IMR-90 (cell line): ENCODE measurements around the gene WDTC1. TPM values are rescaled to one million over a fixed set of nuclear protein-coding genes. Genes with fewer than 3 reads are reported as not detected.

ENCODE experiments used
- ATAC-seq: fragments of 200-7000 bp; cut with Tn5 transposase; 2 replicates; pipeline ENCODE4 v1.9.1; 2020; ENCODE audit warnings: low read depth, mild to moderate bottlenecking, moderate library complexity
- BruUV-seq: library from RNA; stranded (reverse); fragments of 400-500 nt; replicated peaks from 2 replicates; lab custom pipeline; 2021; lab: Mats Ljungman, UMichigan
- CTCF ChIA-PET: fragments of 300-600 bp; formaldehyde crosslinking; extraction: SDS; loops from one replicate; lab custom pipeline; 2021; ENCODE audit warnings: antibody characterized with exemption; lab: Yijun Ruan, JAX
- POLR2A ChIA-PET: fragments of 300-600 bp; sonication (Branson Sonifier 250); formaldehyde crosslinking; loops from one replicate; lab custom pipeline; 2022; ENCODE audit warnings: antibody characterized with exemption; ENCODE audit not compliant: unreplicated experiment; lab: Charles Lee
- DNase-seq: peaks from one replicate; pipeline ENCODE4 v3.0.0; 2013
- H2AFZ ChIP-seq: replicated peaks from 2 replicates; pipeline ENCODE3; 2013; ENCODE audit warnings: low read length, mild to moderate bottlenecking; ENCODE audit not compliant: poor library complexity
- H2AK5ac ChIP-seq: 2 replicates; pipeline ENCODE4 v1.6.1; 2013; ENCODE audit warnings: low read depth, low read length, inconsistent platforms
- H2AK9ac ChIP-seq: replicated peaks from 2 replicates; pipeline ENCODE3; 2013; ENCODE audit warnings: mild to moderate bottlenecking, low read depth, low read length, moderate library complexity; ENCODE audit not compliant: poor library complexity
- H2BK120ac ChIP-seq: 2 replicates; pipeline ENCODE4 v1.6.1; 2013; ENCODE audit warnings: low read depth, low read length, inconsistent platforms
- H2BK15ac ChIP-seq: 3 replicates; pipeline ENCODE4 v1.6.1; 2013; ENCODE audit warnings: low read depth, low read length, inconsistent platforms
- H2BK20ac ChIP-seq: 2 replicates; pipeline ENCODE4 v1.6.1; 2013; ENCODE audit warnings: low read depth, mild to moderate bottlenecking, inconsistent platforms, low read length, moderate library complexity
- H2BK5ac ChIP-seq: 2 replicates; pipeline ENCODE4 v1.6.1; 2013; ENCODE audit warnings: mild to moderate bottlenecking, low read depth, low read length, inconsistent platforms; ENCODE audit not compliant: poor library complexity, severe bottlenecking
- H3K14ac ChIP-seq: replicated peaks from 2 replicates; pipeline ENCODE4 v1.6.1; 2013; ENCODE audit warnings: low read depth, low read length, inconsistent platforms
- H3K18ac ChIP-seq: 2 replicates; pipeline ENCODE4 v1.6.1; 2013; ENCODE audit warnings: low read depth, low read length, control low read depth
- H3K23ac ChIP-seq: 2 replicates; pipeline ENCODE4 v1.6.1; 2013; ENCODE audit warnings: low read depth, low read length, inconsistent platforms
- H3K27ac ChIP-seq: 2 replicates; pipeline ENCODE4 v1.5.1; 2013; ENCODE audit warnings: mild to moderate bottlenecking, control low read depth, low read length; ENCODE audit not compliant: insufficient read depth
- H3K27me3 ChIP-seq: 2 replicates; pipeline ENCODE4 v1.6.1; 2013; ENCODE audit warnings: low read length; ENCODE audit not compliant: control insufficient read depth, insufficient read depth
- H3K36me3 ChIP-seq: 2 replicates; pipeline ENCODE4 v1.6.1; 2013; ENCODE audit warnings: low read length, mixed read lengths; ENCODE audit not compliant: control insufficient read depth, insufficient read depth
- H3K4ac ChIP-seq: 2 replicates; pipeline ENCODE4 v1.6.1; 2013; ENCODE audit warnings: low read depth, low read length, inconsistent platforms
- H3K4me1 ChIP-seq: 2 replicates; pipeline ENCODE4 v1.6.1; 2013; ENCODE audit warnings: low read length, mixed read lengths; ENCODE audit not compliant: control insufficient read depth, insufficient read depth
- H3K4me2 ChIP-seq: 2 replicates; pipeline ENCODE4 v1.6.1; 2013; ENCODE audit warnings: low read depth, mild to moderate bottlenecking, control low read depth, low read length, moderate library complexity
- H3K4me3 ChIP-seq: 2 replicates; pipeline ENCODE4 v1.5.1; 2013; ENCODE audit warnings: low read depth, mild to moderate bottlenecking, control low read depth, low read length, moderate library complexity; ENCODE audit not compliant: insufficient read depth
- H3K56ac ChIP-seq: 2 replicates; pipeline ENCODE4 v1.6.1; 2013; ENCODE audit warnings: low read length, inconsistent platforms; ENCODE audit not compliant: insufficient read depth; ENCODE audit errors: extremely low read depth
- H3K79me1 ChIP-seq, 2 experiments: 2 replicates each; pipeline ENCODE4 v1.6.1; 2013; ENCODE audit warnings: low read length in 2 of 2, inconsistent platforms in 1 of 2, low read depth in 1 of 2
- H3K9ac ChIP-seq: 2 replicates; pipeline ENCODE4 v1.6.1; 2013; ENCODE audit warnings: low read depth, low read length, control low read depth
- H3K9me1 ChIP-seq: 2 replicates; pipeline ENCODE4 v1.6.1; 2013; ENCODE audit warnings: low read length, inconsistent platforms; ENCODE audit not compliant: insufficient read depth
- H3K9me3 ChIP-seq: 2 replicates; pipeline ENCODE4 v1.6.1; 2013; ENCODE audit warnings: low read length; ENCODE audit not compliant: control insufficient read depth, insufficient read depth
- H4K20me1 ChIP-seq: 2 replicates; pipeline ENCODE4 v1.6.1; 2013; ENCODE audit warnings: low read length, inconsistent platforms; ENCODE audit not compliant: insufficient read depth
- H4K5ac ChIP-seq: 2 replicates; pipeline ENCODE4 v1.6.1; 2013; ENCODE audit warnings: mild to moderate bottlenecking, low read depth, low read length, control low read depth
- H4K8ac ChIP-seq, 2 experiments: 2 replicates each; pipeline ENCODE4 v1.6.1; 2013; ENCODE audit warnings: low read depth in 2 of 2, low read length in 2 of 2, control low read depth in 1 of 2, inconsistent platforms in 1 of 2
- H4K91ac ChIP-seq: 2 replicates; pipeline ENCODE4 v1.6.1; 2013; ENCODE audit warnings: low read depth, low read length, inconsistent platforms; ENCODE audit not compliant: insufficient read depth
- BHLHE40 ChIP-seq: fragments of 150-350 bp; IDR thresholded peaks from 2 replicates; pipeline ENCODE4 v1.6.1; 2016; ENCODE audit warnings: mild to moderate bottlenecking, low read depth, low read length
- CTCF ChIP-seq: conservative IDR thresholded peaks from 2 replicates; pipeline ENCODE4 v1.5.1; 2012; ENCODE audit warnings: mild to moderate bottlenecking, low read depth, low read length, improper control_type of control experiment
- WGBS, 2 experiments: methylation state at CpG; one replicate each; pipeline versions ENCODE4 v1.1.5 to v1.1.7; 2013; ENCODE audit warnings: missing lambda C conversion rate in 2 of 2; ENCODE audit not compliant: insufficient read length in 1 of 2; ENCODE audit errors: extremely low coverage in 2 of 2; 5-methylcytosine and 5-hydroxymethylcytosine counted together
- dilution Hi-C: fragments of 300-500 bp; cut with HindIII; formaldehyde crosslinking; loops from one replicate; pipeline ENCODE4 v1.14.3; 2018; ENCODE audit warnings: low sequenced_read_pairs; ENCODE audit not compliant: unreplicated experiment
- in situ Hi-C: fragments of 300-500 bp; cut with MboI; formaldehyde crosslinking; loops from 3 replicates; pipeline ENCODE4 v1.14.3; 2019; ENCODE audit warnings: low sequenced_read_pairs, inconsistent platforms, mixed read lengths
- intact Hi-C: fragments of 100-400 bp; cut with micrococcal nuclease; formaldehyde crosslinking; loops from 2 replicates; pipeline ENCODE4 v1.10.0; 2022
- polyA plus RNA-seq, 3 experiments: library from polyadenylated mRNA; depleted of rRNA; stranded (reverse); fragments of >200 nt; gene quantifications; 2 replicates each; pipeline ENCODE4 v1.2.3, GENCODE V29; 2012; ENCODE audit warnings: low replicate concordance in 1 of 3
- total RNA-seq: library from RNA; depleted of rRNA; stranded (reverse); fragments of >200 nt; gene quantifications from 2 replicates; pipeline ENCODE4 v1.2.3, GENCODE V29; 2012

The WDTC1 gene
- total and polyA plus RNA-seq, 2 of the 4 experiments (the other 2 are of a cell fraction): 9.9 to 15.2 TPM

GRCh38 chr1:27253596-27253995 is 19.2 kb downstream of the WDTC1 start:
- intact Hi-C loops (no loop called here), in situ Hi-C loops (no loop called here), dilution Hi-C loops (no loop called here)
- Histone ChIP-seq H3K9ac (no peak overlapping the region), H2BK120ac (no peak overlapping the region), H3K36me3 (no peaks in the 10 kb centered on the region), H4K91ac (no peak overlapping the region), H3K4me1 (no peaks in the 10 kb centered on the region), H4K8ac (no peak overlapping the region), H3K27me3 (no peaks in the 10 kb centered on the region), H3K9me1 (0 out of 2 replicates have a peak, but pooled peaks cover 2% of the 10 kb centered on the region), H2BK5ac (no peak overlapping the region), H3K56ac (no peak overlapping the region), H3K18ac (no peak overlapping the region), H2BK20ac (no peak overlapping the region), H2AK9ac (no peak overlapping the region), H4K5ac (no peak overlapping the region), H2BK15ac (no peak overlapping the region), H3K4me3 (no peak overlapping the region), H3K14ac (no peak overlapping the region), H3K79me1 (peaks cover 8 to 12% of the 10 kb centered on the region in 2 experiments), H3K4me2 (no peak overlapping the region), H3K23ac (no peak overlapping the region), H2AK5ac (no peak overlapping the region), H2AFZ (no peak overlapping the region), H4K20me1 (no peaks in the 10 kb centered on the region), H3K9me3 (no peaks in the 10 kb centered on the region), H3K27ac (no peak overlapping the region), H3K4ac (no peak overlapping the region)
- no TSS peak for BruUV-seq
- no CpG with 5 or more reads among the region's 3 CpGs for WGBS, 2 experiments
- TF ChIP-seq BHLHE40 (no peak), CTCF (no peak)
- no peak for ATAC-seq
- no peak for DNase-seq
- CTCF ChIA-PET: no interaction called here
- POLR2A ChIA-PET: no interaction called here
